Mononuclear cell (primary cell): ENCODE data around the gene TEAD1. TPM values are rescaled to one million over a fixed set of nuclear protein-coding genes. Genes with fewer than 3 reads are reported as not detected.

ENCODE experiments used
- H3K27me3 ChIP-seq: 2 replicates; pipeline ENCODE4 v1.6.0; 2011; ENCODE audit warnings: low read length, control low read depth; ENCODE audit not compliant: insufficient read depth
- H3K4me1 ChIP-seq: 2 replicates; pipeline ENCODE4 v1.5.1; 2011; ENCODE audit warnings: mild to moderate bottlenecking, low read length, control low read depth; ENCODE audit not compliant: insufficient read depth
- H3K4me3 ChIP-seq: 2 replicates; pipeline ENCODE4 v1.5.1; 2011; ENCODE audit warnings: mild to moderate bottlenecking, low read length, moderate library complexity
- H3K9me3 ChIP-seq: 2 replicates; pipeline ENCODE4 v1.5.1; 2011; ENCODE audit warnings: low read depth, mild to moderate bottlenecking, control low read depth, low read length
- total RNA-seq: library from RNA; depleted of rRNA; stranded (reverse); fragments of >200 nt; gene quantifications from one replicate; pipeline ENCODE4 v1.2.3, GENCODE V29; 2012

The TEAD1 gene
- total RNA-seq = not detected

- Histone ChIP-seq H3K27me3 (peaks cover 75% of the 10 kb centered on the region), H3K9me3 (no peaks in the 10 kb centered on the region), H3K4me1 (peaks cover 8% of the 10 kb centered on the region), H3K4me3 (peak within 1 kb of the TSS; percentile 37)
Observed at GRCh38 chr11:12673924-12674570, at the start of gene TEAD1. TSS of gene TEAD1 (plus strand) at chr11:12674421.

GRCh38 chr11:12624595-12624994, 49.6 kb upstream of the TEAD1 start:
- H3K4me3 ChIP-seq = no peak overlapping the region
- peaks cover 17% of the 10 kb centered on the region for H3K9me3 ChIP-seq
- no peaks in the 10 kb centered on the region for H3K4me1 ChIP-seq
- H3K27me3 ChIP-seq = no peaks in the 10 kb centered on the region

- no peaks in the 10 kb centered on the region for H3K27me3 ChIP-seq
- H3K4me1 ChIP-seq = no peaks in the 10 kb centered on the region
- no peak overlapping the region for H3K4me3 ChIP-seq
- peaks cover 17% of the 10 kb centered on the region for H3K9me3 ChIP-seq
Observed at GRCh38 chr11:12625438-12626071, 48.7 kb upstream of the TEAD1 start.

GRCh38 chr11:12626616-12627015, 47.6 kb upstream of the TEAD1 start:
- Histone ChIP-seq H3K27me3 (no peaks in the 10 kb centered on the region), H3K4me3 (no peak overlapping the region), H3K9me3 (peaks cover 17% of the 10 kb centered on the region), H3K4me1 (no peaks in the 10 kb centered on the region)

- Histone ChIP-seq H3K27me3 (no peaks in the 10 kb centered on the region), H3K4me1 (no peaks in the 10 kb centered on the region), H3K9me3 (peaks cover 17% of the 10 kb centered on the region), H3K4me3 (no peak overlapping the region)
Observed at GRCh38 chr11:12628314-12628713, 45.9 kb upstream of the TEAD1 start.

- Histone ChIP-seq H3K4me1 (no peaks in the 10 kb centered on the region), H3K4me3 (no peak overlapping the region), H3K9me3 (peaks cover 5% of the 10 kb centered on the region), H3K27me3 (no peaks in the 10 kb centered on the region)
Observed at GRCh38 chr11:12629601-12630313, 44.5 kb upstream of the TEAD1 start.

- no peaks in the 10 kb centered on the region for H3K27me3 ChIP-seq
- H3K4me1 ChIP-seq = no peaks in the 10 kb centered on the region
- no peak overlapping the region for H3K4me3 ChIP-seq
- H3K9me3 ChIP-seq = no peaks in the 10 kb centered on the region
Observed at GRCh38 chr11:12631651-12632050, 42.6 kb upstream of the TEAD1 start.

- Histone ChIP-seq H3K9me3 (no peaks in the 10 kb centered on the region), H3K4me1 (no peaks in the 10 kb centered on the region), H3K4me3 (no peak overlapping the region), H3K27me3 (no peaks in the 10 kb centered on the region)
Observed at GRCh38 chr11:12634329-12634728, 39.9 kb upstream of the TEAD1 start.

GRCh38 chr11:12636871-12637410, 37.3 kb upstream of the TEAD1 start:
- Histone ChIP-seq H3K9me3 (no peaks in the 10 kb centered on the region), H3K4me1 (no peaks in the 10 kb centered on the region), H3K27me3 (no peaks in the 10 kb centered on the region), H3K4me3 (no peak overlapping the region)

GRCh38 chr11:12639388-12639787, 34.8 kb upstream of the TEAD1 start:
- no peaks in the 10 kb centered on the region for H3K9me3 ChIP-seq
- H3K27me3 ChIP-seq = no peaks in the 10 kb centered on the region
- no peaks in the 10 kb centered on the region for H3K4me1 ChIP-seq
- H3K4me3 ChIP-seq = no peak overlapping the region

- Histone ChIP-seq H3K27me3 (no peaks in the 10 kb centered on the region), H3K4me1 (no peaks in the 10 kb centered on the region), H3K9me3 (no peaks in the 10 kb centered on the region), H3K4me3 (no peak overlapping the region)
Observed at GRCh38 chr11:12640355-12640754, 33.9 kb upstream of the TEAD1 start.

GRCh38 chr11:12640926-12641849, 33.0 kb upstream of the TEAD1 start:
- Histone ChIP-seq H3K4me1 (no peaks in the 10 kb centered on the region), H3K4me3 (no peak overlapping the region), H3K9me3 (no peaks in the 10 kb centered on the region), H3K27me3 (no peaks in the 10 kb centered on the region)

GRCh38 chr11:12642040-12642439, 32.2 kb upstream of the TEAD1 start:
- Histone ChIP-seq H3K9me3 (no peaks in the 10 kb centered on the region), H3K4me1 (no peaks in the 10 kb centered on the region), H3K27me3 (no peaks in the 10 kb centered on the region), H3K4me3 (no peak overlapping the region)

GRCh38 chr11:12642806-12643428, 31.3 kb upstream of the TEAD1 start:
- no peaks in the 10 kb centered on the region for H3K27me3 ChIP-seq
- no peaks in the 10 kb centered on the region for H3K9me3 ChIP-seq
- H3K4me3 ChIP-seq = no peak overlapping the region
- no peaks in the 10 kb centered on the region for H3K4me1 ChIP-seq
